HG02840 (cell line): ENCODE measurements around the gene SAMSN1.
"Not testable (repeated sequence)": the region's sequence is repeated elsewhere in the genome, so short reads cannot be mapped to it uniquely, and the experiment has no call there.

Source experiments
- ATAC-seq: cut with Tn5 transposase; IDR thresholded peaks from one replicate; pipeline ENCODE4 v1.9.1; 2021; ENCODE audit warnings: mild to moderate bottlenecking, moderate library complexity, moderate number of reproducible peaks; ENCODE audit not compliant: unreplicated experiment, low FRiP score

SAMSN1 gene

DNA sequence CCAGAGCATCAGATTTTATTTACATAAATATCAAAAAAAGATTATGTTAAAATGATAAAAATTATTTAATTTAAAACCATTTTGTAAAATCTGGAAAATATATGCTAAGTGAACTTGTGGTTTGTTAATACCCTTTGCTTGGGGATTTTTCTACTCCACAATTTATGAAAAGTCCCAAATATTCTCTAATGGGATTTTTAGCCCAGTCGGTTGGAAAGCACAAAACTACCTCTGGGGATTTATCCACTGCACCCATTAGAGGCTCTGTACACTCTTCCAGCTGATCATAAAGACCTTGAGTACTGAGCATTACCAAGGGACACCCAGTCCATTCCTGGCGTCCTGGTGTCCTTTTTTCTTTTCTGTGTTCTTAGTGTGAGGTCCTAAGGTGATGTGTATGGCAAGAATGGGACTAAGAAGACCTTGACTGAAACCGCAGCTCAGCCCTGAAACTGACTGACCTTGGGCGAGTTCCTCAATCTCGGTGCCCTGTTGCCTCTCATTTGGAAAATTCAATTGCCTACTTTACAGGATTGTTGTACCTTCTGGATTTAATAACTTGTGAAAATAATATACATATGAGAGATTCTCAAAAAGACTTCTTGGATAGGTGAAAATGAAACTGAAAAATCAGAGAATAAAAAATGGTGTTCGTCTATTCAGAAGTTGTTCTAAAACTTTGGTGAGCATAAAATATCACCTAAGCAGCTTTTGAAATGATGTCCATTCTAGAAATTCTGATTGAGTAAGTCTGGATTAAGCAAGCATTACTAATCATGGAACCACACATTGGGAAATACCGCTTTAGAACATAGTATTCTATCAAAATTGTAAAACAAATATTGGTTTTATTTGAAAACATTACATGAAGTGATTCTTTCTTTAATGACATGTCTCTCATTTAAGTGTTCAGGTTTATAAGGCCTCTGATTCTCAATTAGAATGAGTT, 21.5 kb upstream of the SAMSN1 start:
- ATAC-seq, result no peak

DNA sequence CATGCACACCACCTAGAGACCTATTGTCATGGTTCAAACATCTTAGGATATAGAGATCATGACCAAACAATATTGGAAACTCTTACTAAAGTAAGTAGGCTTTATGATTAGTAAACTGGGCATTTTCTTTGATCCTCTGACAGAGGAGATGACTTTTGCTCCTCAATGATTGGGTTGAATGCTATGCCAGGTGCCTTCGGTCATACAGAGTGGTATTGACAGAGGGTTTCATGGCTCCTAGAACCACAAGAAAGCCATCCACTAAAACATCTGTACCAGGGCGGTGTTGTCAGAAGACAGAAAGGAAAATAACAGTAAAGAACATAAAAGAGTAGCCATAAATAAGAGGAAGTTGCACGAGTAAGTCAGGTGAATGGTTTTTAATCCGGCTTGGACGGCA, 20.8 kb upstream of the SAMSN1 start:
- no peak for ATAC-seq

DNA sequence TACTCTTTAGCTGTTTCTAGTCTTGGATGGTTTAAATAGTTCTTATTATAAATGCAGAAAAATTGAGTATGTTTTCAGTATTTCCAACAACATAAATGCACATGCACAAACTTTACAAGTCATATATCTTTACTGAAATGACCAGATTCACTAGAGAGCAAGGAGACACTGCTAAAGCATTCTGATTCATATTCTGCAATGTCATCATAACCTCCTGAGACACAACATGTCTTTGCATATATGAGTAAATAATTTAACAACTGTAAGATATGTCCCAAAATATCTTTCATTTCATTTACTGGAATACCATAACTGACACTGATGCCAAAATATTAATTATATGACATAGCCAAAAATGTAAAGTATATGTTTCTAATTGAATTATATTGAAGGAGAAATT, 16.8 kb upstream of the SAMSN1 start:
- no peak for ATAC-seq

DNA sequence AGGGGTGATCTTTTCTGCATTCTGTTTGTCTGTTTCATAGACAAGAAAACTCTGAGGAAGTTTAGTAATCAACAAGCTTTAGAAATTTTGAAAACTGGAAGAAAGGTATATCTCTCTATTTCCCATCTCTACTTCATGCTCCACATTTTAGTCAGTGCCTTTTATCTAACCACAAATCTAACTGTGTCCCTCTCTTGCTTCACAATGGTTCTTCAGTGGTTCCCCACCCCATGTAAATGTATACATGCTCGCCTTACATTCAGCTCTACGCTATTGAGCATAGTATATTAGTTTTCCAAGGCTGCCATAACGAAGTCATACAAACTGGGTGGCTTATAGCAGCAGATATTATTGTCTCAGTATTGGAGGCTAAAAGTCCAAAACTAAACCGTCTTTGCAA, 14.4 kb upstream of the SAMSN1 start:
- no peak for ATAC-seq

DNA sequence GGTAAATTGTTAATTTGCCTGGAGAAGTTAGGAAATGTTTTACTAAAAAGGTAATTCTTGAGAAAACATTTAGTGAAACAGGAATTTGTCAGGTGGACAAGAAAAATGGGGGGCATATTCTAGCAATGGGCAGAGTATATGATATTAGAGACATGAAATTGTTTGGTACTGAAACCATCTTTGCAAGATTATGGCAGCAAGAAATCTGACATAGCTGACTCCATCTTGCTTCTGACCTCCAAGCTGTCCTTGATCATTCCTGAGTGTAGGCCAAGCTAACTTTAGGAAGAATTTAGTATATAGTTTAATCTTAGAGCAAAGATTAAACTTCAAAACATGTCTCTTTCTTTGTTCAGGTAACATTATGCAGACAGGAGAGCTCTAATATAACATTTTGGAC, 14.0 kb upstream of the SAMSN1 start:
- ATAC-seq, result no peak

DNA sequence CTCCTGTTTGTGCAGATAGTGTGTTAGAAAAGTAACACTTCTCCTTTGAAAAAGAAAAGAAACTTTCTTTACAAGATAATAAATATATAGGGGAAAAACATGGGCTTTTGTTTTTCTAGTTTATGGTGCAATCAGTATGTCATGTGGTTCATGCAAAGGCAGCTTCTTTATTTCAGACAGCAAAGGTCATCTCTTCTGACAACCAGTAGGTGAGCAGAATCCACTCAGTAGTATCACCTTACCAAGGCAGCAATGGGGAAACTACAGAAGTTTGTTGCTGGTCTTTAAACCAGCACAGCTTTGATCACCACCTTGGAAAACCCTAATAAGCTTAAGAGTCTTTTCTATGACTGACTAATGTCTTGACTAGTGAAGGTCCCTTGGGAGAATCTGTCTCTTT, 13.0 kb upstream of the SAMSN1 start:
- no peak for ATAC-seq

DNA sequence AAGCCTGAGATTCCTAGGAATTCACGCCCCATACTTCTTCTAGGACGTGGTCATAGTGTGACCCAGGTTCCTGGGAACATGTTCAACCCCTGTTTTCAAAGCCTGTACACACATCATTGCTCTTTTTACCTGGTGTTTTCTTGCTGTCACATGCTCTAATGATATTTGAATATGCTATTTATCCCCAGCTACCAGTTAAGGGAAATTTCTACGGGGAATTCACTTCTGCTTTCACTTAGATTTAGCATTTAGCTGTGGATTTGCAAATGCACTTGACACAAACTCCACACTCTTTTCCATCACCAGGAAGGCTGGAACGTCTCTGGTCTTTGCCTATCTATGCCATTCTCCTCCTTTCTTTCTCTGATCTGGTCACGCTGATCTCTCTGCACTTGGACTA, 11.3 kb upstream of the SAMSN1 start:
- ATAC-seq, result peak; percentile 32

DNA sequence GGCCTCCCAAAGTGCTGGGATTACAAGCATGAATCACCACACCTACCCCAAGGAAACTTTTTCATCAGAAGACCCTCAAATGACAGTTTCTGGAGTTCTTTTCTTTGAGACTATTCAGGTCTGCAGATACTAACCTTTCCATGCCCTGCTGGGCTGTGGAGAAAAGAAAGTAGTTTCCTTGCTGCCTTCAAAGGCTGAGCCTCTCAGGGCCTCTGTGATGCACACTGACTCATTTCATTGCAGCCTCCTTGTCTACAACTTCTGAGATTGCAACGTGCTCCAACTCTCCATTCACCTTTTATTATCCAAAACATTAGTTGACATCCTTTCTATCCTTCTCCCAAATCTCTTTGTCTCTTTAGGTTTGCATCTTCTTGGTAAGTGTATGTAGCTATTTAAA, 8.8 kb upstream of the SAMSN1 start:
- ATAC-seq, result no peak

DNA sequence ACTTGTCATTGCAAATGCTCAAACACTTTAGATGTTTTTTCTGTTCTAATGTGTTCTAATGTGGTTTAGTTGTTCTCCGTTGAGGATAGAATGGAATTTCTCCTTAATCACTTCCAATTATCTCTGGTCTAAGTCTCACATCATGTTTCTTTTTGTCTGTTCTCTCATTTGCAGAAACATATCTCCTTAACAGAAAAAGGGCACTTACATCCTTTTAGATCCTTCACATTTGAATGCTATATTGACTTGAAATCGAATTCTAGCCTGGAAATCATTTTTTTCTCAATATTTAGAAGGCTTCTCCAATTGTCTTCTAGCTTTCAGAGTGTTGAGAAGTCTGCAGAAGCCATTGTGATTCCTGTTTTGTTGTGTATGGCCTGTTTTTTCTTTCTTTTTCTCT, 7.3 kb upstream of the SAMSN1 start:
- no peak for ATAC-seq

DNA sequence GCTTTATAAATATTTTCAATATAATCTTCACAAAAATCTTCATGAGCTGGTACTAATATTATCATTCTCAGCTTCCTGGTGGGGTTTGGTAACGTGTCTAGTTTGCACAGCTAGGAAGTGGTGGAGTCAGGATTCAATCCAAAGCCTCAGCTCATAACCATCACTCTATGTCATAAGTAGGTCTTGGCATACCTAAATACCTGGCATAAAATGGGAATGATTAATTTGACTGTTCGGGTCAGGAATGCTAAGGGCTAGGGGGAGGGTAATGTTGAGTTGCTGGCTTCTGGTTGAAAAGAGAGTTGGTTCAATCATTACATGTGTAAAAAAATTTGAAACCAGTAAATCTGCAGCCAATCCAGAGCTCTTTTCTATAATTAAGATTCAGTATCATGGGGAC, 5.6 kb upstream of the SAMSN1 start:
- no peak for ATAC-seq

DNA sequence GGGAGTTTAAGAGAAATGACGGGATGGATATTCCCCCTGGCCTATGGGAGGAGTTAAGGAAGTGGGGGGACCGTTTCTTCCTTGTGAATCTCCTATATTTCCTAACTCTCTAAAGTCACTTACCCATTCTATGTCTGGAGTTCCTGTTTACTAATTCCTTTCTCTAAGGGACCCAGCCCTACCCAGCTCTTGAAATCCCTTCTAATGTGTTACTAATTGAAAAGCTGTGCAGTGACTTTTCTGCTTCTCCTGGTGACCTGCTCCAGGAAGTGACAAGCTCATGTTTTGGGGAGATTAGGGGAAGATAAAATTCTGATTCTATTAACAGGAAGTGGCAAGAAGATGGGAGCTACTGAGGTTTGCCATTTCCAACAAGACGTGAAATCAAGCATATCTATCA, 4.0 kb upstream of the SAMSN1 start:
- ATAC-seq, result no peak

DNA sequence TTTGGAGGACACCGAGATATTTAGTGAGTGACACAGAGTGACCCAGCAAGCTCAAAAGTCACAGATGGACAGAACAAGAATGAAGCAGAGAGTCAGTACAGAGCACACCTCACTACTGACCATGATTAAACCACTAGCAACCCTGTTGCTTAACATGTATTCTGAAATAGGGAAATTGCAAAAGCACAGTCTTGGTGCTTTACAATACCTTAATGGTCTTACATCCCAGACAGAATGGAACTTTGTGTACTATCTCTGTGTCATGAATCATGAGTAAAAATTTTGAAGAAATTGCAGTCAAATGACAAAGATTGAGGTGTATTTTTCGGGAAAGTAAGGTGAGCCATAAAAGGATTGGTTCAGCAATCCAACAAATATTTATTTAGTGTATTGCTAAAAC, 2.7 kb upstream of the SAMSN1 start:
- no peak for ATAC-seq

DNA sequence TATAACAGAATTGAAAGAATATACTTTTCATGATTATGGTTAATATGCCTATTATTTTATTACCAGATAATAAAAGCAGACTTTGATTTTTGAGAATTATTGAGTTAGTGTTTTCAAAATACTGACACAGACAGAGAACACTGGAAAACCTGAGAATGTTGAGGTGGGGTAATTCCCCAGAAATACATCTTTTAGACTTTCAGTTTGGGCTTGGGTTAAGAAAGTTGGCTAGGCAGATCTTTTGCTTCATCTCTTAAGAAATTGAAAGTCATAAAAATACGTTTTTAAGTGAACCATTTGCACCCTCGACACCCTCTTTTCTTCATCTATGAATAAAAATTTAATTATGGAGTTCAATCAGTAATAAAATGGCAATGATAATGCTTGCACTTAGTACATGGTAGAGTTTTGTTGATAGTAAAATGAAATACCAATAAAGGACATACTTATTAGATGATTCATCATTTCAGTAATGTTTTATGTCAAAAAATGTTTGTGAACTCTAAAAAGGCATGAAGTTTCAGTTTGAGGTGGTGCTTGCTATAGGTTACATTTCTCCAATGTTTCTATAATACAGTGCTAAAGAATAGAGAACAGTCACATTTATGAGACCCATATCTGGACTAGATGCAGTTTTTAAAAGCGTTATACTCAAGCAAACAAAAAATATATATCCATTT, 1.9 kb upstream of the SAMSN1 start:
- peak; percentile 38 for ATAC-seq

DNA sequence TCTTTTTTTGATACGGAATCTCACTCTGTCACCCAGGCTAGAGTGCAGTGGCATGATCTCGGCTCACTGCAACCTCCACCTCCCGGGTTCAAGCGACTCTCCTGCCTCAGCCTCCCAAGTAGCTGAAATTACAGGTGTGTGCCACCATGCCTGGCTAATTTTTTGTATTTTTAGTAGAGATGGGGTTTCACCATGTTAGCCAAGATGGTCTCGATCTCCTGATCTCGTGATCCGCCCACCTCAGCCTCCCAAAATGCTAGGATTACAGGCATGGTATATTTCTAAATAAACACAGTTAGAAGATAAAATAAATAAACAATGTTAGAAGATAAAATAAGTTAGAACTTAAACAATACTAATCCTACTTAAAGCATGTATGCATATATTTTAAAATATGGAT, 604 bp upstream of the SAMSN1 start:
- not testable (repeated sequence) for ATAC-seq

DNA sequence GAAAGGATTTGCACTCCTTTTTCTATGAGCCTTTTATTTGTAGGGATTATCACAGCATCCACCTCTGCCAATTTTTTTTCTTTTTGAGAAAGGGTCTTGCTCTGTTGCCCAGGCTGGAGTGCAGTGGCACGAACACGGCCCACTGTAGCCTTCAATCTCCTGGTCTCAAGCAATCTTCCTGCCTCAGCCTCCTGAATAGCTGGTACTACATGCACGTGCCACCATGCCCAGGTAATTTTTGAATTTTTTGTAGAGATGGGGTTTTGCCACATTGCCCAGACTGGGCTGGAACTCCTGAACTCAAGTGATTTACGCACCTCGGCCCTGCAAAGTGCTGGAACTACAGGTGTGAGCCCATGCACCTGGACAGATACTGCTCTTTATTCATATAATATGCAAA, 2.1 kb downstream of the SAMSN1 start:
- no peak for ATAC-seq

DNA sequence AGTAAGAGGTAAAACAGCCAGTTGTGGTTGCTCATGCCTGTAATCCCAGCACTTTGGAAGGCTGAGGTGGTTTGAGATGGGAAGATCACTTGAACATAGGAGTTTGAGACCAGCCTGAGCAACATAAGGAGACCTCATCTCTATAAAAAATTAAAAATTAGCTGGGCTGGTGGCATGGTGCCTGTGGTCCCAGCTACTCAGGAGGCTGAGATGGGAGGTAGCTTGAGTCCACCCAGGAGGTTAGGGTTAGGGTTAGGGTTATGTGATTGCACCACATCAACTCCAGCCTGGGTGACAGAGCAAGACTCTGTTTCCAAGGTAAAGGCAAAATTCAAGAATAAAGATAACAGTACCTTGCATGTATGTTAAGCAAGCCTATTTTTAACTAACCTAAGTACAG, 3.5 kb downstream of the SAMSN1 start:
- no peak for ATAC-seq

DNA sequence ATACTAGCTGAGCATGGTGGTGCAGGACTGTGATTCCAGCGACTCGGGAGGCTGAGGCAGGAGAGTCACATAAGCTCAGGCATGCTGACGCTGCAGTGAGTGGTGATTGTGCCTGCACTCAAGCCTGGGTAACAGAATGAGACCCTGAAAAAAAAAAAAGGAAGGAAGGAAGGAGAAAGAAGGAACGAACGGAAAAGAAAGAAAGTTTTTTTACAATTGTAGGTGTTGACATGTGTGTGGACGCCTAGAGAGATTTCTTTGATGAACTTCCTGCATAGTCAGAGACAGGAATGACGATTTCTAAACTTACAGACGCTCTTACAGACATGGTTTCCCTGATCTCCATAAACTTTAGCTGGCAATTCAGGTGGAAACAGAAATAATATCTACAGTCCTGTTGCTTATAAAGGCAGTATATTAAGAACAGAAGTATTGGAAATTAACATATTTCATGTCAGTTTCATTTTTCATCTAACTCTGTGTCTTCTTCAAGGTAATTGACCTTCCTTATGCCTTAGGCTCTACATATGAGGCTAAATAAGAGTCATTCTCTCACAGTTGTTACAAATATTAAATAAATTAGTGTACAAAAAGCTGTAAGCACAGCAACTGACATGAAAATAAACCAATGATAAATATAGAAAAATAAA, 4.1 kb downstream of the SAMSN1 start:
- no peak for ATAC-seq

DNA sequence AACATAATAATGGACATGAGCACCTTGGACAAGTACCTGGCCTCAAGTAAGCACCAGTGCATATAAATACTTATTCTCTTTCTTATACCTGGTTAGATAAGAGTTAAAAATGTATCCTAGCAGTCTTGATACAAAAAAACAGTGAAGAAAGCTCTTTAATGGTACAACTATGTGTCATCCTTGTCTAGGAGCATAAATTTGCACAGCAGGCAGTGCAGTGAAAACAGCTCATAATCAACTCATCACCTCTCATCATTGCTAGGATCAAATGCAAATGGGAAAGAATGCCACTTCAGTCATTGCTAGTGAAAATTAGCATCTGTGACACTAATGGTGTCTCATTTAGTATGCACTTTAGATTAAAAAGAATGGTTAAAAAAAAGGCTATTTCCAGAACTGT, 7.6 kb downstream of the SAMSN1 start:
- no peak for ATAC-seq

DNA sequence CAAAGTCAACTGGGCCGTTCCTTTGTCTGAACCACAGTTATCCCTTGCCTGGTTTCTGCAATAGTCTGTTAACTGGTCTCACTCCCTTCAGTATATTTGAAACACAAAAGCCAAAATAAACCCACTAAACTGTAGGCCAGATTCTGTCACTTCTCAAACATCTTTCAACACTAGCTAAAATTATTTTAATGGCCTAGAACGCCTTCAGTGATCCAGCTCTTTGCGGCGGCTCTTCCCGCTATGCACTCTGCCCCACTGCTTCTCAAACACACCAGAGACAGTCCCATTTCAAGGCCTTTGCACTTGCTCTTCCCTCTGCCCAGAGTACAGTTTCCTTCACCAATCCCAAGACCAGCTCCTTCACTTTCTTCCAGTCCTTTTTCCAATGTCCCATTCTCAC, 9.2 kb downstream of the SAMSN1 start:
- no peak for ATAC-seq

DNA sequence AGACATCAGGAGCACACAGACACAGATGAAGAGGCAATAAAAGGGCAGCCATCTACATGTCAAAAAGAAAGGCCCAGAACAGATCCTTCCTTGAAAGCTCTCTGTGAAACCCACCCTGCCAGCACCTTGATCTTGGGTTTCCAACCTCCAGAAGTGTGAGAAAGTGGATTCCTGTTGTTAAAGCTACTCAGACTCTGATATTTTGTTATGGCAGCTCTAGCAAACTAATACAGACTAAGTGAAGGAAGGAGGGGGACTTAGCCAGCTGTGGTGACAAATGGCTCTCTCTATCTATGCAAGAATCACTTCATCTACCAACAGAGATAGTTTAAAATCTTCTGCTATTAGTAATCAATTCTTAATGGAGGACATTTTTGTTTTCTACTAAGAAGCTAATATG, 10.4 kb downstream of the SAMSN1 start:
- ATAC-seq, result no peak
